Spleen (tissue), 11 donors: ENCODE data around the gene AGAP3. TPM values are rescaled to one million over a fixed set of nuclear protein-coding genes. Genes with fewer than 3 reads are reported as not detected.
"Not testable (repeated sequence)": the region's sequence is repeated elsewhere in the genome, so short reads cannot be mapped to it uniquely, and the experiment has no call there.

Experiments
- DNase-seq: peaks from one replicate; pipeline ENCODE4 v3.0.0-alpha.2; 2020
- H3K27ac ChIP-seq, 8 donors: fragments of 200-600 bp; sonication (generic) in 7 of 8; 1 replicate in 4 of 8; 2 replicates in 4 of 8; pipeline versions ENCODE4 v1.5.0 to v1.8.0; 2016 to 2021; ENCODE audit warnings: inconsistent platforms in 4 of 8, mild to moderate bottlenecking in 4 of 8, moderate library complexity in 1 of 8
- H3K27me3 ChIP-seq, 7 donors: fragments of 200-600 bp; sonication (generic) in 6 of 7; replicated peaks in 1 of 7; 1 replicate in 4 of 7; 2 replicates in 3 of 7; pipeline versions ENCODE4 v1.5.0 to v1.8.0; 2016 to 2021; ENCODE audit warnings: inconsistent platforms in 3 of 7, mild to moderate bottlenecking in 1 of 7
- H3K36me3 ChIP-seq, 6 donors: fragments of 200-600 bp; sonication (generic) in 5 of 6; 1 replicate in 4 of 6; 2 replicates in 2 of 6; pipeline versions ENCODE4 v1.5.0 to v1.8.0; 2016 to 2021; ENCODE audit warnings: inconsistent platforms in 2 of 6
- H3K4me1 ChIP-seq, 6 donors: fragments of 200-600 bp; sonication (generic) in 5 of 6; 1 replicate in 3 of 6; 2 replicates in 3 of 6; pipeline versions ENCODE4 v1.5.0 to v1.8.0; 2016 to 2021; ENCODE audit warnings: inconsistent platforms in 3 of 6
- H3K4me3 ChIP-seq, 8 donors: fragments of 200-600 bp; sonication (generic) in 7 of 8; 1 replicate in 4 of 8; 2 replicates in 4 of 8; pipeline versions ENCODE4 v1.5.0 to v1.8.0; 2016 to 2021; ENCODE audit warnings: inconsistent platforms in 4 of 8, mild to moderate bottlenecking in 4 of 8, moderate library complexity in 2 of 8
- H3K9me3 ChIP-seq, 8 donors: fragments of 200-600 bp; sonication (generic) in 7 of 8; 1 replicate in 4 of 8; 2 replicates in 4 of 8; pipeline versions ENCODE4 v1.5.0 to v1.8.0; 2016 to 2021; ENCODE audit warnings: inconsistent platforms in 4 of 8
- POLR2A ChIP-seq, 3 donors: fragments of 450-650 bp; IDR thresholded peaks; one replicate each; pipeline ENCODE4 v1.5.1; 2017; ENCODE audit warnings: antibody characterized with exemption in 3 of 3, mild to moderate bottlenecking in 1 of 3
- POLR2AphosphoS5 ChIP-seq, 3 donors: sonication (generic); formaldehyde crosslinking; IDR thresholded peaks; one replicate each; pipeline ENCODE4 v1.5.1; 2017; ENCODE audit warnings: antibody characterized with exemption in 3 of 3
- WGBS, 5 donors: extraction: QIAGEN DNeasy Blood & Tissue Kit in 3 of 5; methylation state at CpG; one replicate each; pipeline versions ENCODE4 v1.1.5 to v1.1.7; 2013 to 2018; 5-methylcytosine and 5-hydroxymethylcytosine counted together
- intact Hi-C: fragments of 100-400 bp; cut with DNase I; formaldehyde crosslinking; loops from one replicate; pipeline ENCODE4 v1.15.0; 2023; ENCODE audit warnings: low total_unique reads
- polyA plus RNA-seq, 3 donors: library from polyadenylated mRNA; stranded (reverse); fragments of 200-250 nt; gene quantifications; one replicate each; pipeline ENCODE4 v1.2.1, GENCODE V29; 2013
- total RNA-seq, 7 donors: library from RNA; depleted of rRNA in 3 of 7; stranded (reverse); fragments of >200 nt in 3 of 7; fragmentation: NEBNext Ultra II Directional in 4 of 7; extraction: Animal tissue kit (Norgen Biotek cat#: 25700) in 4 of 7; gene quantifications; one replicate each; pipeline versions ENCODE4 v1.1.0 to v1.2.1, GENCODE V29; 2016 to 2021
- TF ChIP-seq, protein P1 (sequence below), 11 experiments: fragments of 200-600 bp in 7 of 11; fragments of 450-650 bp in 4 of 11; sonication (generic) in 4 of 11; IDR thresholded peaks in 8 of 11; conservative IDR thresholded peaks in 3 of 11; 1 replicate in 7 of 11; 2 replicates in 4 of 11; pipeline versions ENCODE4 v1.4.0 to v1.8.0; 2016 to 2021; ENCODE audit warnings: antibody characterized with exemption in 11 of 11, inconsistent platforms in 4 of 11, mild to moderate bottlenecking in 1 of 11
- donor health status: healthy with polysubstance abuse.
- donor health status: DM: no; HTN: no; CAD: no; lungs with moderate emphysema.
- donor health status: DM: no; HTN: no; CAD: no.
- donor health status: Bipolar disorder and iron deficiency.
- donor health status: healthy.
- donor health status: DM: no; HTN: no; CAD: no.
- donor health status: DM: yes; HTN: yes; CAD: no.

Gene AGAP3
- total and polyA plus RNA-seq, 10 donors = 21.8 to 94.4 (median 72.6) TPM

DNA sequence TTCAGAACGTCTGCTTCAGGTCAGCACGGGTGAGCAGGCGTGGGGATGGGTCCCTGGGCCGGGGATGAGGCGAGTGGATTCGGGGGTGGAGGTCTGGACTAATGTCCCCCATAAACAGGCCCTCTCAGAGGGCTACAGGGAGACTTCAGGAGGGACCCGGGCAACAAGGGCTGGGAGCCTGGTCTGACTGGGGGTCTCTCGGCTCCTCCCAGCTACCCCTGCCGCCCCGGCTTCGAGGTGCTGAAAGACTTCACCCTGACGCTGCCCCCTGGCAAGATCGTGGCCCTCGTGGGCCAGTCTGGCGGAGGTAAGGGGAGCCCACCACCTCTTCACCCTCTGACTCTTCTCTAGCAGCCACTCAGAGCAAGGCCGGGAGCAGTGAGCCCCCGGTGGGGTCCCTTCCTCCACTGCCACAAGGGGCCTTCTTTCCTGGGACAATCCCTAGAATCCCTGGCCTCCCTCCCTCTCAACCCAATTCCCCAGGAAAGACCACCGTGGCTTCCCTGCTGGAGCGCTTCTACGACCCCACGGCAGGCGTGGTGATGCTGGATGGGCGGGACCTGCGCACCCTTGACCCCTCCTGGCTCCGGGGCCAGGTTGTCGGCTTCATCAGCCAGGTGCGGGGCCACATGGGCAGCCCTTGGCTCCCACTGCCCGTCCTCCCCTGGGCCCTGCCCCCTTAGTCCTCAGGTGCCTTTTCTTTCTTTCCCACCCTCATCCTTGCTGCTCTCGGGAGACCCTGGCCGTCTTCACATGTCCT lies 45.5 kb upstream of the AGAP3 start:
- Histone ChIP-seq H3K27me3 (no peaks in the 10 kb centered on the region), H3K9me3 (no peaks in the 10 kb centered on the region), H3K36me3 (peaks cover 0 to 68% (median 33%) of the 10 kb centered on the region in 6 donors), H3K4me3 (no peak overlapping the region), H3K4me1 (peaks cover 0 to 18% (median 11%) of the 10 kb centered on the region in 6 donors), H3K27ac (no peak overlapping the region)
- WGBS, 5 donors = 93 to 95% (median 94%) methylated on average over 28 to 30 of the region's 30 CpGs
- no peak for DNase-seq
- TF ChIP-seq POLR2AphosphoS5 (IDR thresholded peaks at IDR 0.05) = peak in 1 of 3 donors; percentile 37
- TF ChIP-seq, protein P1, sequence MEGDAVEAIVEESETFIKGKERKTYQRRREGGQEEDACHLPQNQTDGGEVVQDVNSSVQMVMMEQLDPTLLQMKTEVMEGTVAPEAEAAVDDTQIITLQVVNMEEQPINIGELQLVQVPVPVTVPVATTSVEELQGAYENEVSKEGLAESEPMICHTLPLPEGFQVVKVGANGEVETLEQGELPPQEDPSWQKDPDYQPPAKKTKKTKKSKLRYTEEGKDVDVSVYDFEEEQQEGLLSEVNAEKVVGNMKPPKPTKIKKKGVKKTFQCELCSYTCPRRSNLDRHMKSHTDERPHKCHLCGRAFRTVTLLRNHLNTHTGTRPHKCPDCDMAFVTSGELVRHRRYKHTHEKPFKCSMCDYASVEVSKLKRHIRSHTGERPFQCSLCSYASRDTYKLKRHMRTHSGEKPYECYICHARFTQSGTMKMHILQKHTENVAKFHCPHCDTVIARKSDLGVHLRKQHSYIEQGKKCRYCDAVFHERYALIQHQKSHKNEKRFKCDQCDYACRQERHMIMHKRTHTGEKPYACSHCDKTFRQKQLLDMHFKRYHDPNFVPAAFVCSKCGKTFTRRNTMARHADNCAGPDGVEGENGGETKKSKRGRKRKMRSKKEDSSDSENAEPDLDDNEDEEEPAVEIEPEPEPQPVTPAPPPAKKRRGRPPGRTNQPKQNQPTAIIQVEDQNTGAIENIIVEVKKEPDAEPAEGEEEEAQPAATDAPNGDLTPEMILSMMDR (IDR thresholded peaks at IDR 0.05 in 8 of 11, conservative IDR thresholded peaks at IDR 0.05 in 3 of 11) = no peak
- intact Hi-C loops = no loop called here

DNA sequence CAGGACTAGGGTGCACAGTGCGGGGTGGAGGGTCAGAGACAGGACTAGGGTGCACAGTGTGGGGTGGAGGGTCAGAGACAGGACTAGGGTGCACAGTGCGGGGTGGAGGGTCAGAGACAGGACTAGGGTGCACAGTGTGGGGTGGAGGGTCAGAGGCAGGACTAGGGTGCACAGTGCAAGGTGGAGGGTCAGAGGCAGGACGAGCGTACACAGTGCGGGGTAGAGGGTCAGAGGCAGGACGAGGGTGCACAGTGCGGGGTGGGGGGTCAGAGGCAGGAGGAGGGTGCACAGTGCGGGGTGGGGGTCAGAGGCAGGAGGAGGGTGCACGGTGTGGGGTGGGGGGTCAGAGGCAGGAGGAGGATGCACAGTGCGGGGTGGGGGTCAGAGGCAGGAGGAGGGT lies 42.8 kb upstream of the AGAP3 start:
- H3K4me3 ChIP-seq, intact Hi-C loops, DNase-seq, H3K27ac ChIP-seq, H3K9me3 ChIP-seq, H3K27me3 ChIP-seq: not testable (repeated sequence)
- H3K36me3 ChIP-seq = peaks cover 0 to 51% (median 16%) of the 10 kb centered on the region in 6 donors
- 85 to 94% (median 90%) methylated on average over 10 of the region's 10 CpGs for WGBS, 5 donors
- peaks cover 0 to 16% (median 10%) of the 10 kb centered on the region in 6 donors for H3K4me1 ChIP-seq

DNA sequence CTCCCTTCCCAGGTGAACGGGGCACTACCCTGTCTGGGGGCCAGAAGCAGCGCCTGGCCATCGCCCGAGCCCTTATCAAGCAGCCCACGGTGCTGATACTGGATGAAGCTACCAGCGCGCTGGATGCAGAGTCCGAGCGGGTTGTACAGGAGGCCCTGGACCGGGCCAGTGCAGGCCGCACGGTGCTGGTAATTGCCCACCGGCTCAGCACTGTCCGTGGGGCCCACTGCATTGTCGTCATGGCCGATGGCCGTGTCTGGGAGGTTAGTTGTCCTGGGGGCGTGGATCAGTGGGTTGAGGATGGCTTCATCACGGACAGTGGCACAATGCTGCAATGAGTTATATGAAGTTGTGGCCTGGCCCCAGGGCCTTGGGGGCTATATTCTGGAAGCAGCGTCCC lies 42.3 kb upstream of the AGAP3 start:
- Histone ChIP-seq H3K27me3 (no peaks in the 10 kb centered on the region), H3K9me3 (no peaks in the 10 kb centered on the region), H3K4me3 (no peak overlapping the region), H3K27ac (no peak overlapping the region), H3K36me3 (peaks cover 0 to 51% (median 16%) of the 10 kb centered on the region in 6 donors), H3K4me1 (peaks cover 0 to 11% (median 7%) of the 10 kb centered on the region in 6 donors)
- DNase-seq = no peak
- intact Hi-C loops = no loop called here
- 91 to 98% (median 96%) methylated on average over 7 to 20 of the region's 20 CpGs for WGBS, 5 donors
- TF ChIP-seq POLR2A (IDR thresholded peaks at IDR 0.05) (no peak), POLR2AphosphoS5 (IDR thresholded peaks at IDR 0.05) (peak in 1 of 3 donors; percentile 24)

DNA sequence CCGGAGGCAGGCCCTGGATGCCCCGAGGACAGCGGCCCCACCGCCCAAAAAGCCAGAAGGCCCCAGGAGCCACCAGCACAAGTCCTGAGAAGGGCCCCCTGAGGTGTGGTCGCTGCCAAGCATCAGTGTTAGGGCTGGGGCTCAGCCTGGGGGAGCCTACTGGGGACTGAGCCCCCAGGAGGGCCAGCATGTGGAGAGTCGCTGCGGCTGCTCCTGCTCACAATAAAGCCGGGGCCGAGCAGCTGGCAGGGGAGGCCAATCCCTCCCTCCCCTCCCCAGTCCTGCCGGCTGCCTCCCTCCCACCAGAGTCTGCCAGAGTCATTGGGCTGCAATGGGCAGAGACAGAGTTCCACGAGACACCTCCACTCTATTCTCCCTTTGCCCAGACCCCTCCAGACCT lies 41.0 kb upstream of the AGAP3 start:
- Histone ChIP-seq H3K9me3 (no peaks in the 10 kb centered on the region), H3K36me3 (peaks cover 0 to 51% (median 16%) of the 10 kb centered on the region in 6 donors), H3K27ac (no peak overlapping the region), H3K4me3 (no peak overlapping the region), H3K27me3 (peaks cover 0 to 9% (median 2%) of the 10 kb centered on the region in 7 donors), H3K4me1 (no peaks in the 10 kb centered on the region)
- TF ChIP-seq POLR2AphosphoS5 (IDR thresholded peaks at IDR 0.05) (no peak), POLR2A (IDR thresholded peaks at IDR 0.05) (no peak)
- TF ChIP-seq, protein P1 (IDR thresholded peaks at IDR 0.05 in 8 of 11, conservative IDR thresholded peaks at IDR 0.05 in 3 of 11) = no peak
- intact Hi-C loops = no loop called here
- 84 to 95% (median 93%) methylated on average over 4 to 11 of the region's 11 CpGs for whole genome bisulfite sequencing, 5 donors
- DNase-seq = no peak

DNA sequence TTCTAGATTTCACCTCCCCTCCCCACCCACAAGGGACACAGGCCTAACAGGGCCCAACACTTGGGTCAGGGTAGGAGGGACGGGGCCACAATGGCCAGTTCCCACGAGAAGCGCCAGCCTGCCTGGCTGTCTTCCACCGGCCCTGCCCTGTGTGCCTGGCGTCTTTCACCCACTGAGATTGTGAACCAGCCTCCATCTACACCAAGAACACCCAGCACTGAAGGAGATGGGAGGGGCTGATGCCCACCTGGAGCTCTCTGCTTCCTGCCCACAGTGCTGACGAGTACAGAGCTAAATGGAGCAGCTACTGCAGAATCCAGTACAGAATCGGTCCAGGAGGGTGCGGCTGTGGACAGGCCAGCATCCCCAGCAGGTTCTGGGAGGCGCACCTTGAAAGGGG lies 40.3 kb upstream of the AGAP3 start:
- Histone ChIP-seq H3K27ac (no peak overlapping the region), H3K4me3 (no peak overlapping the region), H3K4me1 (peaks cover 0 to 5% (median 3%) of the 10 kb centered on the region in 6 donors), H3K9me3 (no peaks in the 10 kb centered on the region), H3K27me3 (peaks cover 0 to 16% (median 9%) of the 10 kb centered on the region in 7 donors), H3K36me3 (peaks cover 0 to 50% (median 16%) of the 10 kb centered on the region in 6 donors)
- intact Hi-C loops = no loop called here
- DNase-seq = no peak
- WGBS, 5 donors = 84 to 93% (median 91%) methylated on average over 5 to 9 of the region's 9 CpGs
- no peak for TF ChIP-seq POLR2AphosphoS5 (IDR thresholded peaks at IDR 0.05)
- no peak for TF ChIP-seq POLR2A (IDR thresholded peaks at IDR 0.05)
- TF ChIP-seq, protein P1 (IDR thresholded peaks at IDR 0.05 in 8 of 11, conservative IDR thresholded peaks at IDR 0.05 in 3 of 11) = no peak
